GM18511 (cell line): ENCODE data around the gene NGEF.

ENCODE experiments used
- ATAC-seq: cut with Tn5 transposase; IDR thresholded peaks from one replicate; pipeline ENCODE4 v1.9.1; 2021; ENCODE audit warnings: mild to moderate bottlenecking, moderate library complexity; ENCODE audit not compliant: unreplicated experiment

Gene NGEF

DNA sequence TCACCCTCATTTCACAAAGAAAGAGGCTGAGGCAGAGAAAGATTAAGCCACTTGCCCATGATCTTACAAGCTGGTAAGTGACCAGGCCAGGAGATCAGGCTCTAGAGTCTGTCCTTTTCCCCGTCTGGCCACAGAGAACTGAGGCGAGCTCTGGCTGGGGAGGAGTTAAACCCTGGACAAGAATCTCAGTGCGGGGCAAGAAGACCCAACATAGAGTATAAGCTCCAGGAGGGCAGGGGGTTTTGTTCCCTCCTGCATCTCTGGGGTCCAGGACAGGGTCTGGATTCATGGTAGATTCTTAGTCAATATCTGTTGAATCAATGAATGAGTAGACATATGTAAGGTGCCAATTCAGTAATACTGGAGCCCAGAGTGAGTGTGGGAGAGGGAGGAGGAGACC lies 34.1 kb upstream of the NGEF start:
- no peak for ATAC-seq

DNA sequence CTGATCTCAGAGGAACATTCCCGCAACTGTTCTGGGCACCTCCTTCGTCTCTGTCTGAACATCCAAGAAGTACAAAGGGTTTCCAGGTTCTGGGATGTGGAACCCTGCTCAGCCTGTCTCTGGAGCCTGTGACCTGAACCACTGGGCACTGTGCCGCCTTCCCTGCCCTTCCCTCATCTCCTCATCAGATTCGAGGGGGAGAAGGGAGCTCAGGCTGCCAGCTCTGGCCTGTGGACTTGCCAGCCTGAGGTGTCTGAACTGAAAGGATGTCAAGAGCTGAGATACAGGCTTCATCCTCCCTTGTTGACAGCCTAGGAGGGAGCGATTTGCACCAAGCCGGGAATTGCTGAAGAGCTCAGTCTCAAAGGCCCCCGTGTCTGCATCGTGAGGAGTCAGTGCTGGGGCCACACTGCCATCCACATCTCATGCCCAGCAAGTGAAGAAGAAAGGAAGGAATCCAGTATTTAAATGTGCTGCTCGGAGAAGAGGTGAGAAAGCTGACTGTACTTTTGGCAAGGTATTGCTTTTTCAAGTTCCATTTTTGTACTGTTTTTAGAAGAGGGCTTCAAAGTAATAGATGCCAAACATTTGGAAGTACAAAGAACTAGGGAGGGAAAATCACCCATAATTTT lies 32.0 kb upstream of the NGEF start:
- no peak for ATAC-seq

DNA sequence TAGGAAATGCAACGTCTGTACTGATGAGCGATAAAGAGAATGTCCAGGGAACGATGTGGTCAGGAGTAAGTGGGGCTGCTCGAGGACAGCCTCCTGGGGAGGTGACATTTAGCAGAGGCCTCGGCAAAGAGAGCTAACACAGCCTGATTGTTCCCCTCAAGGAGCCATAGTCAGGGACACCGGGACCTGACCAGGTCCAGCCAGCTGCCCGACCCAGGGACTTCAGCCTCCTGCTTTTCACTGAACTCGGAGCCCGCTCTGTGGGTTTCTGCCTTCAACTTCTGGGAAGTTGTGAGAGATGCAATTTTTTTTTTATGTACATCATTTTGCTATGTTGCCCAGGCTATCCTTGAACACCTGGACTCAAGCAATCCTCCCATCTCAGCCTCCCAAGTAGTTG lies 29.5 kb upstream of the NGEF start:
- ATAC-seq = no peak

DNA sequence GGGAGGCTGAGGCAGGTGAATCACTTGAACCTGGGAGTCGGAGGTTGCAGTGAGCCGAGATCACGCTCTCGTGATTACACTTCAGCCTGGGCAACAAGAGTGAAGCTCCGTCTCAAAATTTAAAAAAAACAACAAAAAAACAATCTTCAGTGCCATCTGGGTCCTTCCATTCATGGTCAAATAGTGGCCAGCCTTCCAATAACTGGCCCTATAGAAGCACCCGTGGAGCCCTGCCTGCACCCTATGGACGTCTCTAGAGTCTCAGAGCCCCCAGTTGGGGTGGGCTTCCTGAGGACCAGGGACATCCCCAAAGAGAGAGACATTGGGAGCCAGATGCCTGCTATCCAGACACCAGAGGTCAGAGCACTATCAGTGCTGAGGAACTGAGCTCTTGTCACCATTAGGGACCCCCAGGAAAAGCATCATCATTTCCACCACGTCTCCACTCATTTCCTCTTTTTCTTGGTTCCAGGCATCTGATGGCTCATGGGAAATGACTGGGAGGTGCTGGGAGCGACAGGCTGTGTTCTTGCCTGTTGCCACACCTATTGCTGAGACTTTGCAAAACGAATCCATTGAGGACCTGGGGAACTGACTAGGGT lies 28.8 kb upstream of the NGEF start:
- no peak for ATAC-seq

DNA sequence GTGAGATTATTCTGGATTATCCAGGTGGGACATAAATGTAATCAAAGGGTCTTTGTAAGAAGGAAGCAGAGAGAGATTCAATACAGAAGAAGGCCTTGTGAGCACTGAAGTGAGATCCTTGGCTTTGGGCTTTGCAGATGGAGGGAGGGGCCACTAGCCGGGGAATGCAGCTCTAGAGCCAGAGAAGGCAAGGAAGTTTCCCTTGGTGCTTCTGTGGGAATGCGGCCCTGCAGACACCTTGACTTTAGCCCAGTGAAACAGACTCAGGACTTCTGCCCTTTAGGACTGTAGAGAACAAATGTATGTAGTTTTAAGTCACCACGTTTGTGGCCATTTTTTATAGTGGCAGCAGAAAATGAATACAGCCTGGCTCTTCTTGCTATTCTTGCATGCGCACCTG lies 27.5 kb upstream of the NGEF start:
- ATAC-seq = no peak

DNA sequence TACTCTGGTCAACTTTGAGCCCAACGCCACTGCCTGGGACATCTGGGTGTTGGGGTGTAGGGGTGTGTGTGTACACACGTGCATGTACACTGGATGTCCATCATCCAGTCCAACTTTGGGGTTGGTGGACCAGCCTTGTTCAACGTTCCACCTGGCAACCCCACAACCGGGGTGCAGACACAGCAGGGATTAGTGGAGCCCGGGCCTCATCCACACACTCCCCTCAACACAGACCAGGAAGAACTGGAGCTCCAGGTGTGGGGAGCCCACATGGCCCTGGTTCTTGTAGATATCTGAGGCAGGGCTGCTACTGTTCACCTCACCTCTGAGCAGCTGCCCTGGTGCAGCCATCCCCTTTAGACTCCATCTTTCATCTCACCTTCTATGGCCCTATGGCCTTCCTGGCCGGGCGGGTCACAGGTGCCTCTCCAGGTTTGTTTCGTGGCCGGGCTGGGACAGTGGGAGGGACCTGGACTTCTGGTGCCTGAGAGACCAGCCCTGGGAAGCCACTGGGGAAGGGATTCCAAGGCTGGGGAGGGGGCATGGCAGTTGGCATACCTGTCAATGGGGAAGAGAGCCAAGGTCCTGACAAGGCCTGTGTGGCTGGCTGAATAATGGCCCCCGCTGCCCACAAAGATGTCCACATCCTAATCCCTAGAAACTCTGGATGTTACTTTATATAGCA lies 26.9 kb upstream of the NGEF start:
- ATAC-seq = no peak

DNA sequence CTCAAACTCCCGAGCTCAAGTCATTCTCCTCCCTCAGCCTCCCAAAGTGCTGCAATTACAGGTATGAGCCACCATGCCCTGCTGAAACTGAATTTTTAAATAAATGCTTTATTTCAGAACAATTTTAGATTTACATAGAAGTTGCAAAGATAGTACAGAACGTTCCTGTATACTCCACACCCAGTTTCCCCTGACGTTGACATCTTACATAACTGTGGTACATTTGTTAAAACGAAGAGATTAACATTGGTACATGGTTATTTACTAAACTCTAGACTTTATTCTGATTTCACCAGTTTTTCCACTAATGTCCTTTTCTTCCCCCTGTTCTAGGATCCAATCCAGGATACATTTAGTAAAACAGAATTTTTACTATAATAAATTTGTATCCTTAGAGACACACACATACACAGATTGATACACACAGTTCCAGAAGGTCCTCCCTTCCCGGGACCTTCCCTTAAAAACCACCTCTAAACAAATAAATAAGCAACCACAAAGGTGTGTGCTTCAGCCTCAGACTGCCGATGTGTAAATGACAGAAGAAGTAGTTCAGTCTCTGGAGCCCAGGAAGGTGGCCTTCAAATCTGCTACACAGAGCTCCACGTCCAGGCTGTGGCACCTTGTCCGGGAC lies 26.3 kb upstream of the NGEF start:
- no peak for ATAC-seq

DNA sequence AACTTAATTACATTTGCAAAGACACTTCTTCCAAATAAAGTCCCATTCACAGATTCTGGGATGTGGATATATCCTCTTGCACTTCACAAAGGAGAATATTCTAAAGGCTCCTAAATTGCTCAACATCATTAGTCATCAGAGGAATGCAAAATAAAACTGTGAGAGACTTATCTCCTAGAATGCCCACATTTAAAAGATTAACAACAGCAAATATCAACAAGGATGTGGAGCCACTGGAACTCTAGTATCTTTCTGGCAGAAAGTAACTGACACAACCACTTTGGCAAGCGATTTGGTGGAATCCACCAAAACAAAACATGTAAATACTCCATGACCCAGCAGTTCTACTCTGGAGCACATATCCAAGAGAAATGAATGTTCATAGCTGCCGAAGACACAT lies 24.0 kb upstream of the NGEF start:
- no peak for ATAC-seq

DNA sequence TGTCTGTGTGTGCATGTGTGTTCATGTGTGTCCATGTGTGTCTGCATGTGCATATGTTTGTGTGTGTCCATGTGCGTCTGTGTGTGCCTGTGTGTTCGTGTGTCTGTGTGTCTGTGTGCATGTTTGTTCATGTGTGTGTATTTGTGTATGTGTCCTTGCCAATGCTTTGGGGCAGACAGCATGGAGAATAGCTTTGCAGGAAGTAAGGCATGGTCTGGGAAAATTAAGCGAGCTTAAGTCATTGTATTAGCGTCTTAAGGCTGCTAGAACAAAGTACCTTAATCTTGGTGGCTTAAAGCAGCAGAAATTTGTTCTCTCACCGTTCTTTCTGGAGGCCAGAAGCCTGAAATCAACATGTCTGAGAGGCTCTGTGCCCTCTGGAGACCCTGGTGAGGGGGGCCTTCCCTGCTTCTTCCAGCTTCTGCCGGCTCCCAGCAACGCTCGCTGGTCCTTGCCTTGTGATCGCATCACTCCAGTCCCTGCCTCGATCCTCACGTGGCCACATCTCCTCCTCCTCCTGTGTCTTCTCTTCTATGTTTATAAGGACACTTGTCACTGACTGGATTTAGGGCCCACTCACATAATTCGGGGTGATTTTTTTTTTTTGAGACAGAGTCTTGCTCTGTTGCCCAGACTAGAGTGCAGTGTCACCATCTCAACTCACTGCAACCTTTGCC lies 23.2 kb upstream of the NGEF start:
- ATAC-seq = no peak

DNA sequence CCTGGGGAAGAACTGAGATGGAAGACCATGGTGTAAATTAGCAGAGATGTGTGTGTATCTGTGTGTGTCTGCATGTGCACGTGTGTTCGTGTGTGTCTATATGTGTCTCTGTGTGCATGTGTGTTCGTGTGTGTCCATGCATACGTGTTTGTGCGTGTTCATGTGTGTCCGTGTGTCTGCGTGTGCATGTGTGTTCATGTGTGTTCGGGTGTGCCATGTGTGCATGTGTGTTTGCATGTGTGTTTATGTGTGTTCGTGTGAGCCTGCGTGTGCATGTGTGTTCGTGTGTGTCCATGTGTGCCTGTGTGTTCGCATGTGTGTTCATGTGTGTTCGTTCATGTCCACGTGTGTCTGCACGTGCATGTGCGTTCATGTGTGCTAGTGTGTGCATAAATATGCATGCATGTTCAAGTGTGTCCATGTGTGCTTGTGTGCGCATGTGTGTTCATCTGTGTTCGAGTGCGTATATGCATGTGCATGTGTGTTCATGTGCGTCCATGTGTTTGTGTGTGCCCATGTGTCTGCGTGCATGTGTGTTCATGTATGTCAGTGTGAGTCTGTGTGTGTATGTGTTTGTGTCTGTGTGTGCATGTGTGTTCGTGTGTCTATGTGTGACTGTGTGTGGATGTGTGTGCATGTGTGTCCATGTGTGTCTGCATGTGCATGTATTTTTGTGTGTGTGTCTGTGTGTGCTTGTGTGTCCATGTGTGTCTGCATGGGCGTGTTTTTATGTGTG lies 22.5 kb upstream of the NGEF start:
- no peak for ATAC-seq

DNA sequence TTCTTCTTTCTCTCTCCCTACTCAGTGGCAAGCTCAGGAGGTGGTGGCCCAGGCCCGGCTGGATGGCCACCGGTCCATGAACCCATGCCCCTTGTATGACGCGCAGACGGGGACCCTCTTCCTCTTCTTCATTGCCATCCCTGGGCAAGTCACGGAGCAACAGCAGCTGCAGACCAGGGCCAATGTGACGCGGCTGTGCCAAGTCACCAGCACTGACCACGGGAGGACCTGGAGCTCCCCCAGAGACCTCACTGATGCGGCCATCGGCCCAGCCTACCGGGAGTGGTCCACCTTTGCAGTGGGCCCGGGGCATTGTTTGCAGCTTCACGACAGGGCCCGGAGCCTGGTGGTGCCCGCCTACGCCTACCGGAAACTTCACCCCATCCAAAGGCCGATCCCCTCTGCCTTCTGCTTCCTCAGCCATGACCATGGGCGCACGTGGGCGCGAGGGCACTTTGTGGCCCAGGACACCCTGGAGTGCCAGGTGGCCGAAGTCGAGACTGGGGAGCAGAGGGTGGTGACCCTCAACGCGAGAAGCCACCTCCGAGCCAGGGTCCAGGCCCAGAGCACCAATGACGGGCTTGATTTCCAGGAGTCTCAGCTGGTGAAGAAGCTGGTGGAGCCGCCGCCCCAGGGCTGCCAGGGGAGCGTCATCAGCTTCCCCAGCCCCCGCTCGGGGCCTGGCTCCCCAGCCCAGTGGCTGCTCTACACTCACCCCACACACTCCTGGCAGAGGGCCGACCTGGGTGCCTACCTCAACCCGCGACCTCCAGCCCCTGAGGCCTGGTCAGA lies 21.2 kb upstream of the NGEF start:
- ATAC-seq = no peak

DNA sequence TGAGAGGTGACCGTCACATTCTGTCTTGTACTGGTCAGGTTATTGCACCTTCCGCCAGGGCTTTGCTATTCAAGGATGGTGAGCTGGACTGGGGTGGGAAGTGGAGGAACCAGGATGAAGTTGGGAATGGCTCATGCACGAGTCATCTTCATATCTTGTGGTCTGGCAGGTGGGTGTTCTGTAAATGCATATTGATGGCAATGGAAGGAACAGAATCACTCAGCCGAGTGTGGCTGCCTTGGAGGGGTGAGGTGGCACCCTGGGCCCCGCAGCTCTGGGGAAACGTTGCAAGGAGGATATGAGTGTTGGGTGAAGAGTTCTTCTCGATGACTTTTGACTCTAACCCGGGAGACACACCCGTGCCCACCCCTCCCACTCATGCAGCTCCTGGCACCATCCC lies 20.6 kb upstream of the NGEF start:
- ATAC-seq = no peak

DNA sequence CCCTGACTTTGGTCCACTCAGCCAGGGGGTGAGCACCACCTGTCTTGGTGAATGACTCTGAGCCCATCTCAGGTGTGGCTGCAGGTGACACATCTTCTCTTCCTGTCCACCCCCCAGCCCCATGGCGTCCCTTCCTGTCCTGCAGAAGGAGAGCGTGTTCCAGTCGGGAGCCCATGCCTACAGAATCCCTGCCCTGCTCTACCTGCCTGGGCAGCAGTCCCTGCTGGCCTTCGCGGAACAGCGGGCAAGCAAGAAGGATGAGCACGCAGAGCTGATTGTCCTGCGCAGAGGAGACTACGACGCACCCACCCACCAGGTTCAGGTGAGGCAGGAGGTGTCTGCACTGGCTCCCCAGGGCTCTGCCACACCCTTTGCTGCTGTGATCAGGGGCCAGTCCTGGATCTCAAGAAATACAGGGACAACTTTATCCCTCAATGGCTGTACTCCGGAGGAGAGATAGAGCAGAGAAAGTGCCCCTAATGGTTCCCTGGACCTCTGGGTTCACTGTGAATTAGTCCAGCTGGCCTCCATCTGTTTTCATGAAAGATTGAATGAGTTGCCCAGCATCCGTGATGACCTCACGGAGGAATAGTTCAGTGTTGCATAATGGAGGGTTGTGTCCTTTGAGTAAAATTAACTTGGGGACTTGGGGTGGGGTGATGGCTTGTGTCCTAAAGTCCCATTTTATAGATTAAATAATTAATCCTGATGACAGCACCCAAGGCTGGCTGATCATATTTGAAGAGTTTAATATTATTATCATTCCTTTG lies 19.7 kb upstream of the NGEF start, which contains the start of gene NEU2:
NEU2 (plus strand) TSS at position 122 of the 770 bp plus-strand sequence; CDS start at position 122, 0 bp downstream.
- no peak for ATAC-seq

DNA sequence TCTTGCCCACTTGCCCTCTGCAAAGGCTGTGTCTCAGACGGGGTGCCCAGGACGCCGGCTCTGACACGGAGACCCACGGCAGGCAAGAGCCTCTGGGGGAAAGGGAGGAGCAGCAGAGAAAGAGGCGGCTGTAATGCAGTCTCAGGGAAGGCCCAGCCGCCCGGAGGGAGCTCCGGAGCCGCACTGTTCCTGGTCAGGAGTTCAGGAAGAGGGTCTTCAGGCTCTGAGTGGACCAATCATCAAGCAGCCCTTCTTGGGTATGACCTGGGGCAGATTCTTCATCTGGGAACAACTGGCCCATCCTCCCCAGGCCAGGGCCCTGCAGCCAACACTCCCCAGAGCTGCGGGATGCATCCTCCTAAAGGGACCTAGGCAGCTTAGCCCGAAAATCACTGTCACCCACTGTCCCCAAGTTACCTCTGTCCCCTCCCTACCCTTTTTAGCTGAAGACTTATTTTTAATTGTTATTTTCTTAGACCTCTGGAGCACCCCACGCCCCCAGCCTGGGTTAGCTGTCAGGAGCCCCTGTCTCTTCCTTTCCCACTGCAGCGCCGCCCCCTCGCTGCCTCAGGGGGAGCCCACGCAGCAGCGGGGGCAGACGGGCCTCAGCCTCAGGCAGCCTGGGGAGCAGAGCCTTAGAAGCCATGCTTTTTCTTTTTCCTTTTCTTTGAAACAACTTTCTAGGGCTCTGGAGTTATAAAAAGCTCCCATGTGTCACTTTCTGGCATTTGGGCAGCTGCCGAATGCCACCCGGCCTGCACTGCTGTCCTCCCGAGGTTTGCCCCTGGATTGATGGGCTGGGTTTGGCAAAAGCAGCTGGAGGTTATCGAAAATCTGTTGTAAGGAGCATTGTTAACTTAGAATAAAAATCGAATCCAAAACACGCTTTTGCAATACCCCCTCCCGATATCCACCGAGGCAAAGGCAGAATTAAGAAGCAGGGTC lies 18.8 kb upstream of the NGEF start:
- ATAC-seq = no peak

DNA sequence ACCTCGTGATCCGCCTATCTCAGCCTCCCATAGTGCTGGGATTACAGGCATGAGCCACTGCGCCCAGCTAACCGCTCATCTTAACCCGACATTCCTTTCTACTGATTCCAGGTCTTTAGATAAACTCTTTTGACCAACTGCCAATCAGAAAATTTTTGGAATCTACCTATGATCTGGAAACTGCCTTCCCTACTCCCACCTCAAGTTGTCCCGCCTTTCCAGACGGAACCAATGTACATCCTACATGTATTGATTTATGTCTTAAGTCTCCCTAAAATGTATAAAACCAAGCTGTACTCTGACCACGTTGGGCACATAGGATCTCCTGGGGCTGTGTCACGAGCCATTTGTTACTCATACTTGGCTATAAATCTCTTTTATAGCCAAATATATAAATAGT lies 16.3 kb upstream of the NGEF start:
- no peak for ATAC-seq

DNA sequence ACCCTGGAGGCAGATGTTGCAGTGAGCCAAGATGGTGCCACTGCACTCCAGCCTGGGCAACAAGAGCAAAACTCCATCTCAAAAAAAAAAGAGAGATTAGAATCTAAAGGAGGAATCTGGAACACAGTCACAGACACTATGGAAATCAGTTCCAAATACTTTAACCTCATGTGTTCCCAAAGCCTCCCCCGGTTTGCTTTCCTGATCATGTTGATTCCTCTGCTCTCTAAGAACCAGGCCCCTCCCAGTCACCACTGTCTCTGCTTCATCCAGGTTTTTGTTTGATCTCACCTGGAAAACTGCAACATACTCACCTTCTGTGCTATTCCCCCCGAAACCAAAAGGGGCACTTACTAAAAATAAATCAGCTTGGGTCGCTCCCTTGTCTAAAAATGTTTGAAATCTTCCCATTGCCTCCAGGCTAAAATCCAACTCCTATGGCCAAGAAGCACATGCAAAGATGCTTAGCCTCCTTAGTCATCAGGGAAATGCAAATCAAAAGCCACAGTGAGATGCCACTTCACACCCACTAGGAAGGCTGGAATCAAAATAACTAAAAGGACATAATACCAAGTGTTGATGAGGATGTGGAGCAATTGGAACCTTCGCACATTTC lies 13.2 kb upstream of the NGEF start:
- no peak for ATAC-seq

DNA sequence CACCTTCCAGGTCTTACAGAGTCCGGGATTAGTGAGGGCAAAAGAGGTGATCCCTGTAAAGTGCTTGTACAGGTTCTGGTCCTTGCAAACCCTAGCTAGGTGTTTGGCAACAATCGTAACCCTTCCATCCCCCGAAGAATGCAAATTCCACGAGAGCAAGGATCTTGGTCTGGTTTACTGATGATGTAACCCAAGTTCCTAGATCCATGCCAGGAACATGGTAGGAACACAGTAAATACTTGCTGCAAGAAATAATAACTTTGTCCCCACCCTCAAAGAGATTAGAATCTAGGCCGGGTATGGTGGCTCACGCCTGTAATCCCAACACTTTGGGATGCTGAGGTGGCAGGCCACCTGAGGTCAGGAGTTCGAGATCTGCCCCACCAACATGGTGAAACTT lies 12.7 kb upstream of the NGEF start:
- no peak for ATAC-seq
